Nephron (organoid): ENCODE measurements around the gene CABP7.

ENCODE experiments used
- H3K27ac Mint-ChIP-seq, 3 experiments: 2 replicates each; pipeline ENCODE4 v1.8.0; 2020; ENCODE audit warnings: mixed read lengths in 3 of 3, mild to moderate bottlenecking in 2 of 3, moderate library complexity in 1 of 3
- H3K27me3 Mint-ChIP-seq: 2 replicates; pipeline ENCODE4 v1.8.0; 2021; ENCODE audit warnings: low read depth, mild to moderate bottlenecking, moderate library complexity, mixed read lengths
- H3K36me3 Mint-ChIP-seq: 2 replicates; pipeline ENCODE4 v1.8.0; 2020; ENCODE audit warnings: low read depth, mixed read lengths
- H3K4me1 Mint-ChIP-seq: 2 replicates; pipeline ENCODE4 v1.8.0; 2020; ENCODE audit warnings: mixed read lengths
- H3K4me3 Mint-ChIP-seq, 3 experiments: 2 replicates each; pipeline ENCODE4 v1.8.0; 2020; ENCODE audit warnings: mild to moderate bottlenecking in 3 of 3, mixed read lengths in 3 of 3, moderate library complexity in 2 of 3
- H3K9me3 Mint-ChIP-seq: 2 replicates; pipeline ENCODE4 v1.8.0; 2020; ENCODE audit warnings: mixed read lengths
- CTCF ChIP-seq, 3 experiments: fragments of 200-600 bp; sonication (generic); IDR thresholded peaks; one replicate each; pipeline ENCODE4 v1.5.0; 2021; ENCODE audit warnings: antibody characterized with exemption in 3 of 3; ENCODE audit not compliant: unreplicated experiment in 3 of 3

The CABP7 gene

GRCh38 chr22:29733362-29734201, 13.8 kb downstream of the CABP7 start:
- Mint-ChIP-seq H3K27me3 (no peaks in the 10 kb centered on the region), H3K4me1 (peaks cover 5% of the 10 kb centered on the region), H3K27ac (peak overlapping the region in 1 of 3 experiments; percentile 80), H3K4me3 (peak overlapping the region in 1 of 3 experiments; percentile 20), H3K36me3 (peaks cover 4% of the 10 kb centered on the region), H3K9me3 (no peaks in the 10 kb centered on the region)
- no peak for TF ChIP-seq CTCF (IDR thresholded peaks at IDR 0.05; ENCODE audit: unreplicated experiment in 3 of 3)

- H3K27me3 Mint-ChIP-seq, result no peaks in the 10 kb centered on the region
- H3K27ac Mint-ChIP-seq, result no peak overlapping the region
- no peak for TF ChIP-seq CTCF (IDR thresholded peaks at IDR 0.05; ENCODE audit: unreplicated experiment in 3 of 3)
- H3K4me1 Mint-ChIP-seq, result peaks cover 5% of the 10 kb centered on the region
- no peak overlapping the region for H3K4me3 Mint-ChIP-seq
- no peaks in the 10 kb centered on the region for H3K9me3 Mint-ChIP-seq
- H3K36me3 Mint-ChIP-seq, result peaks cover 4% of the 10 kb centered on the region
Observed at GRCh38 chr22:29734406-29734805, 14.6 kb downstream of the CABP7 start.

GRCh38 chr22:29734838-29735237, 15.0 kb downstream of the CABP7 start:
- Mint-ChIP-seq H3K27me3 (no peaks in the 10 kb centered on the region), H3K9me3 (no peaks in the 10 kb centered on the region), H3K36me3 (peaks cover 4% of the 10 kb centered on the region), H3K27ac (no peak overlapping the region), H3K4me1 (peaks cover 5% of the 10 kb centered on the region), H3K4me3 (no peak overlapping the region)
- no peak for TF ChIP-seq CTCF (IDR thresholded peaks at IDR 0.05; ENCODE audit: unreplicated experiment in 3 of 3)

GRCh38 chr22:29735416-29735815, 15.6 kb downstream of the CABP7 start:
- no peaks in the 10 kb centered on the region for H3K9me3 Mint-ChIP-seq
- H3K27ac Mint-ChIP-seq, result no peak overlapping the region
- peaks cover 5% of the 10 kb centered on the region for H3K4me1 Mint-ChIP-seq
- TF ChIP-seq CTCF (IDR thresholded peaks at IDR 0.05; ENCODE audit: unreplicated experiment in 3 of 3), result no peak
- H3K27me3 Mint-ChIP-seq, result no peaks in the 10 kb centered on the region
- H3K4me3 Mint-ChIP-seq, result no peak overlapping the region
- peaks cover 4% of the 10 kb centered on the region for H3K36me3 Mint-ChIP-seq

GRCh38 chr22:29737251-29738117, 17.7 kb downstream of the CABP7 start:
- TF ChIP-seq CTCF (IDR thresholded peaks at IDR 0.05; ENCODE audit: unreplicated experiment in 3 of 3), result no peak
- Mint-ChIP-seq H3K4me1 (peaks cover 5% of the 10 kb centered on the region), H3K36me3 (peaks cover 14% of the 10 kb centered on the region), H3K27ac (no peak overlapping the region), H3K9me3 (no peaks in the 10 kb centered on the region), H3K27me3 (no peaks in the 10 kb centered on the region), H3K4me3 (no peak overlapping the region)
